Activated CD8-positive, alpha-beta memory T cell treated with anti-CD3 and anti-CD28 coated beads for 4 hours (primary cell): ENCODE data around the gene NFYA.

Source experiments
- DNase-seq, 2 donors: peaks; one replicate each; pipeline ENCODE4 v3.0.0-alpha.2; 2020; ENCODE audit warnings: low read depth in 2 of 2

NFYA gene

GRCh38 chr6:41072836-41073202 is at the start of gene NFYA:
NFYA (plus strand) TSS chr6:41072974; CDS start chr6:41079090, 6,116 bp downstream.
- peak in 1 of 2 donors; percentile 100 for DNase-seq

GRCh38 chr6:41023114-41023513 is 49.7 kb upstream of the NFYA start:
- DNase-seq = no peak

GRCh38 chr6:41025966-41026530 is 46.7 kb upstream of the NFYA start:
- no peak for DNase-seq

- no peak for DNase-seq
Observed at GRCh38 chr6:41027241-41027640, 45.5 kb upstream of the NFYA start.

GRCh38 chr6:41027799-41028560 is 44.8 kb upstream of the NFYA start:
- peak; percentile 38 to 43 for DNase-seq

- no peak for DNase-seq
Observed at GRCh38 chr6:41028561-41029412, 44.0 kb upstream of the NFYA start.

- no peak for DNase-seq
Observed at GRCh38 chr6:41032830-41033229, 39.9 kb upstream of the NFYA start.

- DNase-seq = no peak
Observed at GRCh38 chr6:41033776-41034175, 39.0 kb upstream of the NFYA start.

GRCh38 chr6:41036186-41036585 is 36.6 kb upstream of the NFYA start:
- DNase-seq = no peak

- DNase-seq = no peak
Observed at GRCh38 chr6:41036601-41037000, 36.2 kb upstream of the NFYA start.

- DNase-seq = no peak
Observed at GRCh38 chr6:41037107-41037900, 35.5 kb upstream of the NFYA start.

GRCh38 chr6:41038205-41038604 is 34.6 kb upstream of the NFYA start:
- DNase-seq = no peak

- DNase-seq = peak in 1 of 2 donors; percentile 18
Observed at GRCh38 chr6:41039060-41039998, 33.4 kb upstream of the NFYA start, which contains the start of gene UNC5CL. UNC5CL (minus strand) TSS chr6:41039221; CDS start chr6:41035074, 4,147 bp downstream.

GRCh38 chr6:41040101-41040939 is 32.5 kb upstream of the NFYA start:
- DNase-seq = no peak

- DNase-seq = no peak
Observed at GRCh38 chr6:41040940-41041536, 31.7 kb upstream of the NFYA start.

GRCh38 chr6:41042226-41043055 is 30.3 kb upstream of the NFYA start, which contains the start of gene TSPO2:
TSPO2 (plus strand) TSS chr6:41042467; CDS start chr6:41042986, 519 bp downstream.
- DNase-seq = no peak

GRCh38 chr6:41043151-41043550 is 29.6 kb upstream of the NFYA start:
- DNase-seq = no peak

- DNase-seq = no peak
Observed at GRCh38 chr6:41045664-41046063, 27.1 kb upstream of the NFYA start.
